PC-9 (cell line): ENCODE data around the gene SMIM34.
"Not testable (repeated sequence)": the region's sequence is repeated elsewhere in the genome, so short reads cannot be mapped to it uniquely, and the experiment has no call there.

Experiments
- EZH2 ChIP-seq: fragments of 200-600 bp; sonication (generic); IDR thresholded peaks from 2 replicates; pipeline ENCODE4 v1.8.0; 2017; ENCODE audit warnings: antibody characterized with exemption, low read depth
- TF ChIP-seq, protein P1 (sequence below): fragments of 200-600 bp; sonication (generic); conservative IDR thresholded peaks from 2 replicates; pipeline ENCODE4 v1.6.1; 2017; ENCODE audit warnings: mixed run types, antibody characterized with exemption, mild to moderate bottlenecking, moderate library complexity

DNA sequence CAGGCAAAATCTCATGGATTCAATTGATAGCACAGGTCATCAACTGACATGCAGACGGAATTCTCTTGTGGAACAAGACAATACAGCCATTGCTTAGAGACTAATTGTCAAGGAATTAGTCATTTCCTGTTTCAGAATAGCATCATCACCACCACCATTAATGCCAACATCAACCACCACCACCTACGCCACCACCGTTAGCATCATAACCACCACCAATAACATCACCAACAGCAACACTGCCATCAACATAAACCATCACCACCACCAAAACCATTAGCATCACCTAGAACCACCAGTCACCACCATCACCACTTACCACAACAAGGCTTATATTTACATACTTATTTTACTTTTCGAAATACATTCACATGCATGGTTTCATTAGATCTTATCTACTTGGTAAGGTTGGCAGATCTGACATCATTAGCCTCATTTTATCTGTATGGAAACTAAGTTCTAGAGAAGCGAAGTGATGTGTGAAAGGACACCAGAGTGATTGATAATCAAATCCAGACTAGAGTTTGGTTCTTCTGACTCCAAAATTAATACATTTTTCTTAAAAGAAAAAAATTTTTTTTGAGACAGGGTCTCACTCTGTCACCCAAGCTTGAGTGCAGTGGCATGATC, 6.2 kb downstream of the SMIM34 start:
- TF ChIP-seq EZH2, result not testable (repeated sequence)
- TF ChIP-seq, protein P1, sequence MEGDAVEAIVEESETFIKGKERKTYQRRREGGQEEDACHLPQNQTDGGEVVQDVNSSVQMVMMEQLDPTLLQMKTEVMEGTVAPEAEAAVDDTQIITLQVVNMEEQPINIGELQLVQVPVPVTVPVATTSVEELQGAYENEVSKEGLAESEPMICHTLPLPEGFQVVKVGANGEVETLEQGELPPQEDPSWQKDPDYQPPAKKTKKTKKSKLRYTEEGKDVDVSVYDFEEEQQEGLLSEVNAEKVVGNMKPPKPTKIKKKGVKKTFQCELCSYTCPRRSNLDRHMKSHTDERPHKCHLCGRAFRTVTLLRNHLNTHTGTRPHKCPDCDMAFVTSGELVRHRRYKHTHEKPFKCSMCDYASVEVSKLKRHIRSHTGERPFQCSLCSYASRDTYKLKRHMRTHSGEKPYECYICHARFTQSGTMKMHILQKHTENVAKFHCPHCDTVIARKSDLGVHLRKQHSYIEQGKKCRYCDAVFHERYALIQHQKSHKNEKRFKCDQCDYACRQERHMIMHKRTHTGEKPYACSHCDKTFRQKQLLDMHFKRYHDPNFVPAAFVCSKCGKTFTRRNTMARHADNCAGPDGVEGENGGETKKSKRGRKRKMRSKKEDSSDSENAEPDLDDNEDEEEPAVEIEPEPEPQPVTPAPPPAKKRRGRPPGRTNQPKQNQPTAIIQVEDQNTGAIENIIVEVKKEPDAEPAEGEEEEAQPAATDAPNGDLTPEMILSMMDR, result not testable (repeated sequence)
